Measurements from ENCODE around the gene ADARB1. TPM values are rescaled to one million over a fixed set of nuclear protein-coding genes. Genes with fewer than 3 reads are reported as not detected.

ADARB1 gene
- total RNA-seq, 1 donor from 2014 or later, result 41.4 TPM

- intact Hi-C loops (cut with micrococcal nuclease), result no loop called here
These were observed 109.5 kb downstream of the ADARB1 start for GRCh38 chr21:45183852-45184251.

- intact Hi-C loops (cut with micrococcal nuclease), result no loop called here
These were observed 110.5 kb downstream of the ADARB1 start for GRCh38 chr21:45184869-45185268.

GRCh38 chr21:45186709-45187108 lies 112.3 kb downstream of the ADARB1 start:
- intact Hi-C loops (cut with micrococcal nuclease), result no loop called here

- intact Hi-C loops (cut with micrococcal nuclease), result no loop called here
These were observed 113.3 kb downstream of the ADARB1 start for GRCh38 chr21:45187646-45188045.

- intact Hi-C loops (cut with micrococcal nuclease), result no loop called here
These were observed 115.6 kb downstream of the ADARB1 start for GRCh38 chr21:45190013-45190412.

GRCh38 chr21:45192332-45192731 lies 118.0 kb downstream of the ADARB1 start:
- intact Hi-C loops (cut with micrococcal nuclease), result no loop called here

- intact Hi-C loops (cut with micrococcal nuclease), result no loop called here
These were observed 122.2 kb downstream of the ADARB1 start for GRCh38 chr21:45196620-45197019.

GRCh38 chr21:45199201-45199600 lies 124.8 kb downstream of the ADARB1 start:
- intact Hi-C loops (cut with micrococcal nuclease), result no loop called here

GRCh38 chr21:45200031-45200430 lies 125.7 kb downstream of the ADARB1 start:
- intact Hi-C loops (cut with micrococcal nuclease), result no loop called here

GRCh38 chr21:45200581-45201296 lies 126.4 kb downstream of the ADARB1 start:
- intact Hi-C loops (cut with micrococcal nuclease), result no loop called here

GRCh38 chr21:45202344-45202743 lies 128.0 kb downstream of the ADARB1 start:
- intact Hi-C loops (cut with micrococcal nuclease), result no loop called here

GRCh38 chr21:45202889-45203288 lies 128.5 kb downstream of the ADARB1 start:
- intact Hi-C loops (cut with micrococcal nuclease), result no loop called here

- intact Hi-C loops (cut with micrococcal nuclease), result no loop called here
These were observed 129.6 kb downstream of the ADARB1 start for GRCh38 chr21:45203983-45204382.

- intact Hi-C loops (cut with micrococcal nuclease), result no loop called here
These were observed 130.0 kb downstream of the ADARB1 start for GRCh38 chr21:45204395-45204794.

GRCh38 chr21:45207839-45208626 lies 133.7 kb downstream of the ADARB1 start:
- intact Hi-C loops (cut with micrococcal nuclease), result no loop called here

GRCh38 chr21:45208627-45208951 lies 134.2 kb downstream of the ADARB1 start:
- intact Hi-C loops (cut with micrococcal nuclease), result no loop called here

- intact Hi-C loops (cut with micrococcal nuclease), result no loop called here
These were observed 134.7 kb downstream of the ADARB1 start for GRCh38 chr21:45209046-45209445.

GRCh38 chr21:45209685-45210284 lies 135.4 kb downstream of the ADARB1 start:
- intact Hi-C loops (cut with micrococcal nuclease), result no loop called here

- intact Hi-C loops (cut with micrococcal nuclease), result no loop called here
These were observed 136.1 kb downstream of the ADARB1 start for GRCh38 chr21:45210461-45210983.

- intact Hi-C loops (cut with micrococcal nuclease), result no loop called here
These were observed 137.3 kb downstream of the ADARB1 start for GRCh38 chr21:45211661-45212060.

GRCh38 chr21:45213392-45213791 lies 139.0 kb downstream of the ADARB1 start:
- intact Hi-C loops (cut with micrococcal nuclease), result no loop called here

- intact Hi-C loops (cut with micrococcal nuclease), result no loop called here
These were observed 140.8 kb downstream of the ADARB1 start for GRCh38 chr21:45215213-45215612.
